Activated gamma-delta T cell treated with Interleukin-2 at 50 U/mL for 16 hours (primary cell): ENCODE measurements around the gene TRIM40.
"Not testable (repeated sequence)": the region's sequence is repeated elsewhere in the genome, so short reads cannot be mapped to it uniquely, and the experiment has no call there.

Experiments
- DNase-seq: peaks from one replicate; pipeline ENCODE4 v3.0.0-alpha.2; 2020

TRIM40 gene

GRCh38 chr6:30113841-30114240 lies 22.1 kb upstream of the TRIM40 start:
- DNase-seq: no peak

DNA sequence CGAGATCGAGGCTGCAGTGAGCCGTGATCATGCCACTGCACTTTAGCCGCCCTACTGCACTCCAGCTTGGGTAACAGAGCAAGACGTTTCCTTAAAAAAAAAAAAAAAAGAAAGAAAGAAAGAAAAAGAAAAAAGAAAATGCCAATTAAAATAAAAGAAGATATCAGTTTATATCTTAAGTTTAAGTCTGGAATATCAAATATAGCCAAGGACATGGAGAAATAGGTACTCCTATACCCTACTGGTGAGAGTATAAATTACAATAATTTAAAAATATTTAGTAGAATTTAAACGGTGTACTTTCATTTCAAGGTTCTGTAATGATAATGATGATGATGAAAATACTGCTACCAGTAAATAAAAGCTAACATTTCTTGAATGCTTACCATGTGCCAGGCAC lies 19.2 kb upstream of the TRIM40 start:
- DNase-seq: no peak

DNA sequence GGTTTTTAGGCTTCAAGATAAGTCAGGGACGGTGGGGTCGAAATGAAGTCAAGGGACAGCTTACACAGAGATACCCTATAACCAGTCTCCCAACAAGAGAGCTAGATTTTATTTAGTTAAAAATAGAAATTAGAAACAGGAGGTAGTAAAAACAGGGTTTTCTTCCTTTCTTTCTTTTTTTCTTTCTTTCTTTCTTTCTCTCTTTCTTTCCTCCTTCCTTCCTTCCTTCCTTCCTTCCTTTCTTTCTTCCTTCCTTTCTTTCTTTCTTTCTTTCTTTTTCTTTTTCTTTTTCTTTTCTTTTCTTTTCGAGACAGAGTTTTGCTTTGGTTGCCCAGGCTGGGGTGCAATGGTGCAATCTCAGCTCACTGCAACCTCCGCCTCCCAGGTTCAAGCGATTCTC lies 17.2 kb upstream of the TRIM40 start:
- DNase-seq: not testable (repeated sequence)

GRCh38 chr6:30121446-30122366 lies 14.2 kb upstream of the TRIM40 start:
- DNase-seq: no peak

GRCh38 chr6:30122515-30122914 lies 13.4 kb upstream of the TRIM40 start:
- no peak for DNase-seq

- no peak for DNase-seq
These were observed 8.5 kb upstream of the TRIM40 start for GRCh38 chr6:30127238-30128093.

DNA sequence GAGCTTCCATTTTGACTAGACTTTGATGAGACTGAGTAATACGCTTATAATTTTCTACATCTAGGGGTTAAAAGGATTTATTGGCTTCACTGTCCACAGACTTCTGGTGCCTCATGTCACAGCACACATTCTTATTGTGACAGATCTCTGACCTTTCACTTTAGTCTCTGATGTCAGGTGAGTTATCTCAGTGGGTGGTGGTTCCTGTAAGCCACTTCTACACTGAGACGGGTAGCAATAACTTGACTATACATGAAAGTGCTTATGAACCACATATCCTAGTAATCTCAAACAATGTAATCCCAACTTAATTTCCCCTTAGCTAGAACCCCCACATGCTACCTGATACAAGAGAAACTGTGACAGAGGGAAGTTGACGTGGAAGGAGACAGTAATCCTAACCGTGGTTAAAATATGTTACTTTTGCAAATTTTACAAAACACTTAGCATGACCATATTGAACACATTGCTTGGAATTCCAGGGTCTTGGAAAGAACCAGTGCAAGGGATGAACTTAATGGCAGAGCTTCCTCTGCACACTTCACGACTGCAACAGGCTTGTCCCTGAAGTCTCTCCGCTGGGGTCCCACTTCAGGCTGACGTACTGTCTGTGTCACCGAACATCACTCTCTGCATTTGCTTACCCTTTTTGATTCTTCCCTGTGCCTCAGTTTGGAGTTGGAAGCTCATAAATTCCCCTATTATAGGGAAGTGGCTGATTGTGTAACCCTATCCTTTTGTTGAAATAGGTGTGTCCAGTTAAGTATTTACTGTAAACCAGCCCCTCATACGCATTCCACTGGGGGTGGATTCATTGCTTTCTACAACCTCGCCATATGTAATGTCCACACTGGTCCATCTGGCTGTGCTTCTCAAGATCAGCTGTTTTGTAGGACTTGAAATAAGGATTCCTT lies 6.4 kb upstream of the TRIM40 start:
- no peak for DNase-seq

GRCh38 chr6:30130179-30130679 lies 5.7 kb upstream of the TRIM40 start:
- no peak for DNase-seq

DNA sequence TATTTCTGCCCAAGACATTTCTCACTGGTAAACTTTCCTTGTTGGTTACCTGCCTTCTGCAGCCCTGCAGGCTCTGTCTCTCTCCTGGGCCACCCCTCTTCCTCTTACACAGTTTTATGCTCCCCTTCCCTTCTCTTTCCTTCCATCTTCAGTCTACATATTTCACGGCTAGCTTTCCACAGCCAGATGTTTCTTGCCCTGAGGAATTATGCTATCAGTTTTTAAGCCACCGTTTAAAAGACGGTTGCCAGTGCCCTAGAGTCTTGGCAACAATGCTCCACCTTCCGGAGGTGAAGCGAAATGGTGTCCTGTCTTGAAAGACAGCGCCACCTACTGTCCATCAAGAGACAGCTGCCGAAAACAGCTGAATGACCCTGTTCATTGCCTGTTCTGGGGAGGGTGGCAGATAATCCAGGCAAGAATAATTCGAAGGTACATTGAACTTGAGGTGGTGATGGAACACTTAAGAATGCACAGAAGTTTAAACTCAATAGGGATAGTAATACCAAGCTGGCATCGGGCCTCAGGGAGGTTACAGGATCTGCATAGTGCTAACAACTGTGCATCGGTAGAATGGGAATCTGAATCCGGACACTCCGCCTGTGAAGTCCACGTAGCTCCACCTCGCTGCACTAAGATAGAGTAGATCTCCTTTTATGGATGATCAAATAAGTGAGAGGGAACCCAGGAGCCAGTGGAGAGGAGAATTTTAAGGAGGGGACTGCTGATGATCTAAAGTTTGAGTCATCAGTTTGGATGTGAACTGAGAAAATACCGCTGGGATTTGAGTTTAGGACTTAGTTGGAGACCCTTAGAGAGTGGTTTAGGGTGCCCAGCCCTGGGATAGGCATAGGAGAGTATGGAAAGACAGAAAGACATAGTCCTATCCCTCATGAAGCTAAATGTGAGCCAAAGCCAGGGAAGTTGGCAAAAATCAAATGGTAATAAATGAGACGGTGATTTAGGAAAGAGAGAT lies 4.8 kb upstream of the TRIM40 start:
- peak; percentile 66 for DNase-seq

- DNase-seq: no peak
These were observed 3.9 kb upstream of the TRIM40 start for GRCh38 chr6:30131947-30132497.

DNA sequence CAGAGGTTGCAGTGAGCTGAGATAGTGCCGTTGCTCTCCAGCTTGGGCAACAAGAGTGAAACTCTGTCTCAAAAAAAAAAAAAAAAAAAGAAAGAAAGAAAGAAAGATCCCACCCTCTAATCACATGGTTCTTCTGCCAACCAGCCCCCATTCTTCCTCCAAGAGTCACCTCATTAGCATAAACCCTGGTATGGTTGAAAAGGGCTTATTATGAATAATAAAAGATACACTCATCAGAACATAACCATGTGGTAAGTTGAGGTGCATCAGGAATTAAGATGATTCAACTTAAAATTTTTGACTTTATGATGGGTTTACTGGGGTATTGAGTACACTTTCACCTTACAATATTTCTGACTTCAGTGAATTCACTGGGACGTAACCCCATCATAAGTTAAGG lies 793 bp upstream of the TRIM40 start:
- DNase-seq: no peak

DNA sequence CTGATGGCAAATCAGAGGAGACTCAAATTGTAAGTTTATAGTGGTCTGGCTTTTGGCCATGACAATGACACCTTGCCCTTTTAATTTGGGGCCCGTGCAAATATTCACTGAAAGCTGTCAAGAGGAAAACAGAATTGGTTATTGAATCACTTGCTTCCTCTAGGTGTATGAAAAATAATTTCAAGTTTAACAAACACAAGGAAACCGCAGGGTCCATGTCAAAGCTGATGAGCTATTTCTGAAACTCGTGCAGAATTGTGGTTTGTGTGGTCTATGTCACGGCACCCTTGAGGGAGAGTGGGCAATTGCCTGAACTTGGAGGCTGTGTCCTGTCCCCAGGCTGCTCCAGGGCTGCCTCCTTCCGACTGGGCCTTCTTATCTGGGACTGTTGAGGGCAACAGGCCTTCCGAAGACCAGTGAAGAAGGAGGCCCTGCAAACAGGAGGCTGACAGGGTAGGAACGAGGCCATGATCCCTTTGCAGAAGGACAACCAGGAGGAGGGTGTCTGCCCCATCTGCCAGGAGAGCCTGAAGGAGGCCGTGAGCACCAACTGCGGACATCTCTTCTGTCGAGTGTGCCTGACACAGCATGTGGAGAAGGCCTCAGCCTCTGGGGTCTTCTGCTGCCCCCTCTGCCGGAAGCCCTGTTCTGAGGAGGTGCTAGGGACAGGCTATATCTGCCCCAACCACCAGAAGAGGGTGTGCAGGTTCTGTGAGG lies 788 bp downstream of the TRIM40 start:
- no peak for DNase-seq

- DNase-seq: not testable (repeated sequence)
These were observed 4.3 kb downstream of the TRIM40 start for GRCh38 chr6:30140240-30140639.

- no peak for DNase-seq
These were observed 6.7 kb downstream of the TRIM40 start for GRCh38 chr6:30142665-30143064.

- DNase-seq: no peak
These were observed 7.8 kb downstream of the TRIM40 start for GRCh38 chr6:30143780-30144179.

DNA sequence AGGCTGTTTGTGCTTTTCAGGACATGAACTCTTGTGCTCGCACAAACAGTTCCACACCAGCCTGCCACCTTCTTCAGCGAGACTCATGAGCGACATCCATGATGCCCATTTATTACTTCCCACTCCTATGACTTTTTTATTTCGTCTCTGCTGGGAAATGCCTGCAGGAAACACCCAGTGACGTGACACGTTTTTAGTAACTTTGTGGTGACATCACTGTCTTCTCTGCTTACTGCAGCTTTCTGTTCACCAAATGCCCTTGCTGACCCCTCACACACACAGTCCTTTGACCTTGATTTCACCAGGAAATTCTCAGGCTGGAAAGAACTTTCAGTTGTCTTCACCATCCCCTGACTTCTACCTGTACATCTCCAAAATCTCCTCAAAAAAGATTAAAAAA lies 8.9 kb downstream of the TRIM40 start:
- DNase-seq: no peak

- DNase-seq: no peak
These were observed 9.9 kb downstream of the TRIM40 start for GRCh38 chr6:30145818-30146217.

- no peak for DNase-seq
These were observed 11.2 kb downstream of the TRIM40 start for GRCh38 chr6:30147096-30147495.

GRCh38 chr6:30149234-30149633 lies 13.3 kb downstream of the TRIM40 start:
- DNase-seq: no peak

GRCh38 chr6:30149858-30150550 lies 14.1 kb downstream of the TRIM40 start:
- no peak for DNase-seq
